ENCODE results near the gene LY6G6C.

Gene LY6G6C

GRCh38 chr6:31700740-31701401, 20.7 kb downstream of the LY6G6C start:
- DNase-seq (ENCODE audit: low read depth) = no peak
- peak overlapping the region; percentile 97 for H3K4me3 ChIP-seq (ENCODE audit: low read depth, low read length)
- no peak for TF ChIP-seq POLR2A (IDR thresholded peaks at IDR 0.05; ENCODE audit: extremely low read depth, insufficient read length)
- TF ChIP-seq MYC (IDR thresholded peaks at IDR 0.05; ENCODE audit: low read depth, low read length) = no peak
- no peak for TF ChIP-seq MAX (IDR thresholded peaks at IDR 0.05; ENCODE audit: low read depth, low read length)
- TF ChIP-seq, protein P1, sequence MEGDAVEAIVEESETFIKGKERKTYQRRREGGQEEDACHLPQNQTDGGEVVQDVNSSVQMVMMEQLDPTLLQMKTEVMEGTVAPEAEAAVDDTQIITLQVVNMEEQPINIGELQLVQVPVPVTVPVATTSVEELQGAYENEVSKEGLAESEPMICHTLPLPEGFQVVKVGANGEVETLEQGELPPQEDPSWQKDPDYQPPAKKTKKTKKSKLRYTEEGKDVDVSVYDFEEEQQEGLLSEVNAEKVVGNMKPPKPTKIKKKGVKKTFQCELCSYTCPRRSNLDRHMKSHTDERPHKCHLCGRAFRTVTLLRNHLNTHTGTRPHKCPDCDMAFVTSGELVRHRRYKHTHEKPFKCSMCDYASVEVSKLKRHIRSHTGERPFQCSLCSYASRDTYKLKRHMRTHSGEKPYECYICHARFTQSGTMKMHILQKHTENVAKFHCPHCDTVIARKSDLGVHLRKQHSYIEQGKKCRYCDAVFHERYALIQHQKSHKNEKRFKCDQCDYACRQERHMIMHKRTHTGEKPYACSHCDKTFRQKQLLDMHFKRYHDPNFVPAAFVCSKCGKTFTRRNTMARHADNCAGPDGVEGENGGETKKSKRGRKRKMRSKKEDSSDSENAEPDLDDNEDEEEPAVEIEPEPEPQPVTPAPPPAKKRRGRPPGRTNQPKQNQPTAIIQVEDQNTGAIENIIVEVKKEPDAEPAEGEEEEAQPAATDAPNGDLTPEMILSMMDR (IDR thresholded peaks at IDR 0.05; ENCODE audit: low read depth, low read length) = no peak

DNA sequence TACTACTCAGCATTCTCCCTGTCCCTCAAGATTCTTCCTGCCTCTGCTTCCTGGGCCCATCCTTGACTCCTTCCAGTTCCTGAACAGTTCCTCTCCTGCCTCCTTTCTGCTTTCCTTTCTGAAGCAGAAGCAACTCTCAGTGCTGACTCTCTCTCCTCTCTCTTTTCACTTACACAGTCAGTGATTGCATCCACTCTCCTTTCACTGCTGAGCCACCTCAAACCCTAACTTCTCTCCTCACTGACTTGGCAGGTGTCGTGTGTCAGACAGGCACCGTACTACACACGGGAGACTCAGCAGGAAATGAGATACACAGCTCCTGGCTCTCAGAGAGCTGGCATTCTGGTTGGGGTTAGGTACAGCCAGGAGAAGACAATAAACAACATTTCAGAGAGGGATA, 24.0 kb downstream of the LY6G6C start:
- no peak overlapping the region for H3K4me3 ChIP-seq (ENCODE audit: low read depth, low read length)
- DNase-seq (ENCODE audit: low read depth) = no peak
- TF ChIP-seq POLR2A (IDR thresholded peaks at IDR 0.05; ENCODE audit: extremely low read depth, insufficient read length) = no peak
- no peak for TF ChIP-seq MAX (IDR thresholded peaks at IDR 0.05; ENCODE audit: low read depth, low read length)
- TF ChIP-seq MYC (IDR thresholded peaks at IDR 0.05; ENCODE audit: low read depth, low read length) = no peak
- TF ChIP-seq, protein P1 (IDR thresholded peaks at IDR 0.05; ENCODE audit: low read depth, low read length) = no peak

GRCh38 chr6:31693535-31693934, 28.0 kb downstream of the LY6G6C start:
- no peak overlapping the region for H3K4me3 ChIP-seq (ENCODE audit: low read depth, low read length)
- TF ChIP-seq, protein P1 (IDR thresholded peaks at IDR 0.05; ENCODE audit: low read depth, low read length) = no peak
- no peak for TF ChIP-seq MAX (IDR thresholded peaks at IDR 0.05; ENCODE audit: low read depth, low read length)
- TF ChIP-seq POLR2A (IDR thresholded peaks at IDR 0.05; ENCODE audit: extremely low read depth, insufficient read length) = no peak
- TF ChIP-seq MYC (IDR thresholded peaks at IDR 0.05; ENCODE audit: low read depth, low read length) = no peak
- no peak for DNase-seq (ENCODE audit: low read depth)

- no peak overlapping the region for H3K4me3 ChIP-seq (ENCODE audit: low read depth, low read length)
- TF ChIP-seq POLR2A (IDR thresholded peaks at IDR 0.05; ENCODE audit: extremely low read depth, insufficient read length) = no peak
- TF ChIP-seq MYC (IDR thresholded peaks at IDR 0.05; ENCODE audit: low read depth, low read length) = no peak
- DNase-seq (ENCODE audit: low read depth) = no peak
Observed at GRCh38 chr6:31692886-31693285, 28.7 kb downstream of the LY6G6C start.

GRCh38 chr6:31692353-31692752, 29.2 kb downstream of the LY6G6C start:
- TF ChIP-seq MYC (IDR thresholded peaks at IDR 0.05; ENCODE audit: low read depth, low read length) (no peak), POLR2A (IDR thresholded peaks at IDR 0.05; ENCODE audit: extremely low read depth, insufficient read length) (no peak), MAX (IDR thresholded peaks at IDR 0.05; ENCODE audit: low read depth, low read length) (no peak)
- TF ChIP-seq, protein P1 (IDR thresholded peaks at IDR 0.05; ENCODE audit: low read depth, low read length) = no peak
- no peak for DNase-seq (ENCODE audit: low read depth)
- H3K4me3 ChIP-seq (ENCODE audit: low read depth, low read length) = no peak overlapping the region

GRCh38 chr6:31691564-31692108, 29.9 kb downstream of the LY6G6C start:
- no peak for TF ChIP-seq MYC (IDR thresholded peaks at IDR 0.05; ENCODE audit: low read depth, low read length)
- no peak for TF ChIP-seq MAX (IDR thresholded peaks at IDR 0.05; ENCODE audit: low read depth, low read length)
- TF ChIP-seq, protein P1 (IDR thresholded peaks at IDR 0.05; ENCODE audit: low read depth, low read length) = no peak
- TF ChIP-seq POLR2A (IDR thresholded peaks at IDR 0.05; ENCODE audit: extremely low read depth, insufficient read length) = no peak
- no peak for DNase-seq (ENCODE audit: low read depth)
- H3K4me3 ChIP-seq (ENCODE audit: low read depth, low read length) = no peak overlapping the region

All from NB4 (cell line).